RWPE1 (cell line): Measurements from ENCODE around the gene RAB3IL1.

Experiments
- CTCF ChIA-PET: fragments of 350-600 bp; sonication (Branson Sonifier 250); formaldehyde crosslinking; extraction: SDS; loops from one replicate; lab custom pipeline; 2021; lab: Yijun Ruan, JAX
- POLR2A ChIA-PET: fragments of 400-600 bp; formaldehyde crosslinking; extraction: SDS; loops from one replicate; lab custom pipeline; 2020; ENCODE audit warnings: antibody characterized with exemption; ENCODE audit not compliant: low non-redundant PET; lab: Yijun Ruan, JAX
- DNase-seq: peaks from one replicate; pipeline ENCODE4 v3.0.0; 2012; ENCODE audit warnings: low spot score
- H3K27ac ChIP-seq: fragments of 450-650 bp; 2 replicates; pipeline ENCODE4 v1.5.1; 2017
- CTCF ChIP-seq: fragments of 450-650 bp; conservative IDR thresholded peaks from 2 replicates; pipeline ENCODE4 v1.5.1; 2017; ENCODE audit warnings: low read depth, mild to moderate bottlenecking

Gene RAB3IL1

GRCh38 chr11:61902313-61902712 is 15.1 kb downstream of the RAB3IL1 start:
- no peak for TF ChIP-seq CTCF
- peak overlapping the region; percentile 9; the same call in 1 of the 2 replicates for H3K27ac ChIP-seq
- CTCF ChIA-PET = interaction anchor here (0.6 to 4.2 kb wide), 5 partner anchors 122 to 206 kb away, joined by 3 to 21 read pairs (median 3); no protein-coding TSS in a partner anchor
- POLR2A ChIA-PET = no interaction called here
- no peak for DNase-seq

DNA sequence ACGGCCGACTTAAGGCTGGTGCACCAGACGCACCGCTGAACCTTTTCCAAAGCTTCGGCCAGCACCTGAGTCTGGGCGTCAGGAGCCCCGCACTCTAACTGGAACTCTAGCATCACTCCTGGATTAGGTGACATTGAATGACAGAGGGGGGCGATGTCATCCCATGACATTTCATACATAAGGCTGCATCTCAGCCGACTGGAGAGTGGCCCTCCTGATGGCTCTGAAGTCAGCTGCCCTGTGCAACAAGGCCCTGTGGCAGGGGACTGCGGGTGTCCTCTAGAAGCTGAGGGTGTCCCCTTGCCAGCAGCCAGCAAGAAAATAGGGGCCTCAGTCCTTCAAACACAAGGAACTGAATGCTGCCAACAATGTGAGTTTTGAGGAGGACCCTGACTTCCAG is 16.0 kb downstream of the RAB3IL1 start:
- POLR2A ChIA-PET = no interaction called here

DNA sequence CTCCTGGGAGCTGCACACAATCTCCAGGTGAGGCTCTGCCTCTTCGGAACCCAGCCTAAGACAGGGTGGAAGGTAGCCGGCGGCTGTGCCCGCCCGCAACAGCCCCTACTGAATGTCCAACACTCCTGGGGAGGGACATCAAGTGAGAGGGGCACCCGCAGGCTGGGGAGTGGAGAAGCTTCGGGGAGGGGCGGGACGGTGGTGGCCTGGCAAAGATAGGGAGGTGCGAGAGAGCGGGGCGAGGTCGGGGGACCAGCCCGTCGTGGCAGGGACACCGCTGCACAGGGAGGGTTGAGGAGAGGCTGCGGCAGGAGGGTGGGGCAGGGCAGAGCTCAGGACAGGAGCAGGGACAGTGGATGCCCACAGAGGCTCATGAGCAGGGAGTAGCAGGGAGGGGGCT is 17.1 kb downstream of the RAB3IL1 start:
- DNase-seq = no peak
- TF ChIP-seq CTCF = no peak
- ChIA-PET POLR2A (interaction anchor here (0.6 kb wide), 1 partner anchor 92 kb away, joined by 4 read pairs; no protein-coding TSS in a partner anchor), CTCF (interaction anchor here (0.9 to 5.3 kb wide), 10 partner anchors 12 to 212 kb away, joined by 3 to 62 read pairs (median 8); no protein-coding TSS in a partner anchor)
- no peak overlapping the region for H3K27ac ChIP-seq

More for the DNA sequence above, 16.0 kb downstream of the RAB3IL1 start:
- DNase-seq = no peak
- TF ChIP-seq CTCF = no peak
- H3K27ac ChIP-seq = peak overlapping the region; percentile 9; the same call in 1 of the 2 replicates
- CTCF ChIA-PET = interaction anchor here (0.7 to 4.8 kb wide), 5 partner anchors 9 to 207 kb away, joined by 3 to 62 read pairs (median 3); no protein-coding TSS in a partner anchor

GRCh38 chr11:61899146-61899841 is 18.1 kb downstream of the RAB3IL1 start:
- ChIA-PET CTCF (interaction anchor here (0.6 to 5.3 kb wide), 37 partner anchors 8 to 213 kb away, joined by 3 to 62 read pairs (median 5); partner anchors contain the start of genes FADS3 and RAB3IL1), POLR2A (no interaction called here)
- peak; percentile 86 for DNase-seq
- TF ChIP-seq CTCF = peak; percentile 98
- peak overlapping the region; percentile 90; the same call in 1 of the 2 replicates for H3K27ac ChIP-seq

- ChIA-PET CTCF (interaction anchor here (0.6 to 5.3 kb wide), 25 partner anchors 13 to 760 kb away, joined by 3 to 62 read pairs (median 7); partner anchors contain the start of gene RAB3IL1), POLR2A (no interaction called here)
- H3K27ac ChIP-seq = peak overlapping the region; percentile 90
- no peak for DNase-seq
- TF ChIP-seq CTCF = no peak
Observed at GRCh38 chr11:61898247-61898582, 19.2 kb downstream of the RAB3IL1 start.

- peak; percentile 45 for DNase-seq
Observed at GRCh38 chr11:61897387-61898246, 19.7 kb downstream of the RAB3IL1 start.

More at GRCh38 chr11:61897387-61898246, 19.7 kb downstream of the RAB3IL1 start:
- TF ChIP-seq CTCF = peak; percentile 65
- ChIA-PET POLR2A (no interaction called here), CTCF (interaction anchor here (0.6 to 5.3 kb wide), 25 partner anchors 13 to 760 kb away, joined by 3 to 62 read pairs (median 5); partner anchors contain the start of gene RAB3IL1)
- H3K27ac ChIP-seq = peak overlapping the region; percentile 90
